ENCODE measurements around the gene KCNJ14. TPM values are rescaled to one million over a fixed set of nuclear protein-coding genes. Genes with fewer than 3 reads are reported as not detected.

KCNJ14 gene
- total and polyA plus RNA-seq, 4 experiments from 2014 or later, result 0.18 to 3.6 (median 1.3) TPM

GRCh38 chr19:48477067-48477685, 21.8 kb downstream of the KCNJ14 start:
- Mint-ChIP-seq H3K27me3 (no peaks in the 10 kb centered on the region), H3K4me3 (no peak overlapping the region), H3K27ac (peak overlapping the region in 3 of 7 donors; percentile 58 to 74 (median 68)), H3K4me1 (peaks cover 6 to 25% (median 16%) of the 10 kb centered on the region in 4 donors), H3K9me3 (no peaks in the 10 kb centered on the region), H3K36me3 (peaks cover 16 to 37% of the 10 kb centered on the region in 2 donors)
- H3K27ac ChIP-seq (ENCODE audit: low read depth, low read length), result no peak overlapping the region
- H3K9me3 ChIP-seq (ENCODE audit: control insufficient read depth in 1 of 2, low read length in 2 of 2), result no peaks in the 10 kb centered on the region
- CTCF ChIA-PET (ENCODE audit: partially characterized antibody), result no interaction called here
- intact Hi-C loops (cut with micrococcal nuclease), result no loop called here
- H3K36me3 ChIP-seq (ENCODE audit: insufficient read depth, low read length), result peaks cover 31% of the 10 kb centered on the region
- H3K4me1 ChIP-seq (ENCODE audit: insufficient read depth, low read length), result peaks cover 12% of the 10 kb centered on the region
- POLR2A ChIA-PET (ENCODE audit: partially characterized antibody), result interaction anchor here (1.1 kb wide), 1 partner anchor 19 kb away, joined by 3 read pairs; no protein-coding TSS in a partner anchor
- H3K27me3 ChIP-seq (ENCODE audit: insufficient read depth, low read length), result no peaks in the 10 kb centered on the region
- H3K4me3 ChIP-seq (ENCODE audit: low read length in 2 of 2), result no peak overlapping the region
- no peak for DNase-seq

GRCh38 chr19:48477698-48478338, 22.4 kb downstream of the KCNJ14 start:
- Histone ChIP-seq H3K36me3 (ENCODE audit: insufficient read depth, low read length) (peaks cover 27% of the 10 kb centered on the region), H3K4me1 (ENCODE audit: insufficient read depth, low read length) (peaks cover 12% of the 10 kb centered on the region), H3K27ac (ENCODE audit: low read depth, low read length) (no peak overlapping the region), H3K4me3 (ENCODE audit: low read length in 2 of 2) (no peak overlapping the region), H3K27me3 (ENCODE audit: insufficient read depth, low read length) (no peaks in the 10 kb centered on the region), H3K9me3 (ENCODE audit: control insufficient read depth in 1 of 2, low read length in 2 of 2) (no peaks in the 10 kb centered on the region)
- H3K9me3 Mint-ChIP-seq, result no peaks in the 10 kb centered on the region
- no peaks in the 10 kb centered on the region for H3K27me3 Mint-ChIP-seq
- intact Hi-C loops (cut with micrococcal nuclease), result no loop called here
- peaks cover 6 to 28% (median 16%) of the 10 kb centered on the region in 4 donors for H3K4me1 Mint-ChIP-seq
- peaks cover 16 to 33% of the 10 kb centered on the region in 2 donors for H3K36me3 Mint-ChIP-seq
- ChIA-PET POLR2A (ENCODE audit: partially characterized antibody) (interaction anchor here (1.1 kb wide), 1 partner anchor 18 kb away, joined by 3 read pairs; no protein-coding TSS in a partner anchor), CTCF (ENCODE audit: partially characterized antibody) (interaction anchor here (0.6 kb wide), 1 partner anchor 212 kb away, joined by 3 read pairs; no protein-coding TSS in a partner anchor)
- H3K4me3 Mint-ChIP-seq, result no peak overlapping the region
- H3K27ac Mint-ChIP-seq, result no peak overlapping the region
- DNase-seq, result no peak

- Mint-ChIP-seq H3K9me3 (no peaks in the 10 kb centered on the region), H3K4me1 (peaks cover 6 to 28% (median 16%) of the 10 kb centered on the region in 4 donors), H3K27ac (peak overlapping the region in 1 of 7 donors; percentile 67), H3K36me3 (peaks cover 16 to 25% of the 10 kb centered on the region in 2 donors), H3K27me3 (no peaks in the 10 kb centered on the region), H3K4me3 (no peak overlapping the region)
- DNase-seq, result no peak
- Histone ChIP-seq H3K4me1 (ENCODE audit: insufficient read depth, low read length) (peaks cover 12% of the 10 kb centered on the region), H3K27me3 (ENCODE audit: insufficient read depth, low read length) (no peaks in the 10 kb centered on the region), H3K36me3 (ENCODE audit: insufficient read depth, low read length) (peaks cover 19% of the 10 kb centered on the region), H3K27ac (ENCODE audit: low read depth, low read length) (no peak overlapping the region), H3K9me3 (ENCODE audit: control insufficient read depth in 1 of 2, low read length in 2 of 2) (no peaks in the 10 kb centered on the region), H3K4me3 (ENCODE audit: low read length in 2 of 2) (no peak overlapping the region)
- POLR2A ChIA-PET (ENCODE audit: partially characterized antibody), result interaction anchor here (1.1 to 2.8 kb wide), 4 partner anchors 9 to 115 kb away, joined by 3 to 20 read pairs (median 6); partner anchors contain the start of genes CYTH2, SYNGR4 and TMEM143
- CTCF ChIA-PET (ENCODE audit: partially characterized antibody), result interaction anchor here (0.6 to 3.0 kb wide), 3 partner anchors 11 to 212 kb away, joined by 3 to 26 read pairs (median 3); no protein-coding TSS in a partner anchor
- intact Hi-C loops (cut with micrococcal nuclease), result no loop called here
Measured at GRCh38 chr19:48478339-48479256, 23.2 kb downstream of the KCNJ14 start.

GRCh38 chr19:48479686-48480085, 24.3 kb downstream of the KCNJ14 start:
- H3K27ac Mint-ChIP-seq, result peak overlapping the region; percentile 52 to 91 (median 84)
- ChIA-PET POLR2A (ENCODE audit: partially characterized antibody) (interaction anchor here (0.8 to 2.8 kb wide), 10 partner anchors 10 to 116 kb away, joined by 3 to 20 read pairs (median 4); partner anchors contain the start of genes CYTH2, GRWD1, SYNGR4 and TMEM143), CTCF (ENCODE audit: partially characterized antibody) (interaction anchor here (0.6 to 3.0 kb wide), 3 partner anchors 10 to 110 kb away, joined by 3 to 26 read pairs (median 3); no protein-coding TSS in a partner anchor)
- Histone ChIP-seq H3K9me3 (ENCODE audit: control insufficient read depth in 1 of 2, low read length in 2 of 2) (no peaks in the 10 kb centered on the region), H3K4me3 (ENCODE audit: low read length in 2 of 2) (no peak overlapping the region), H3K4me1 (ENCODE audit: insufficient read depth, low read length) (peaks cover 12% of the 10 kb centered on the region), H3K27me3 (ENCODE audit: insufficient read depth, low read length) (no peaks in the 10 kb centered on the region), H3K27ac (ENCODE audit: low read depth, low read length) (no peak overlapping the region), H3K36me3 (ENCODE audit: insufficient read depth, low read length) (peaks cover 9% of the 10 kb centered on the region)
- no peaks in the 10 kb centered on the region for H3K27me3 Mint-ChIP-seq
- intact Hi-C loops (cut with micrococcal nuclease), result loop anchor here (1.0 kb wide), 2 partner anchors 10 kb away; partner anchors contain the start of gene CYTH2
- H3K4me3 Mint-ChIP-seq, result peak overlapping the region; percentile 74 to 89 (median 84)
- DNase-seq, result no peak
- H3K9me3 Mint-ChIP-seq, result no peaks in the 10 kb centered on the region
- peaks cover 4 to 28% (median 17%) of the 10 kb centered on the region in 4 donors for H3K4me1 Mint-ChIP-seq
- H3K36me3 Mint-ChIP-seq, result peaks cover 12 to 21% of the 10 kb centered on the region in 2 donors

GRCh38 chr19:48480183-48480557, 24.8 kb downstream of the KCNJ14 start:
- H3K36me3 Mint-ChIP-seq, result peaks cover 12 to 18% of the 10 kb centered on the region in 2 donors
- CTCF ChIA-PET (ENCODE audit: partially characterized antibody), result interaction anchor here (0.6 to 3.0 kb wide), 3 partner anchors 10 to 110 kb away, joined by 3 to 26 read pairs (median 3); no protein-coding TSS in a partner anchor
- H3K27ac Mint-ChIP-seq, result peak overlapping the region in 6 of 7 donors; percentile 79 to 93 (median 88)
- H3K27ac ChIP-seq (ENCODE audit: low read depth, low read length), result peak overlapping the region; percentile 58
- DNase-seq, result peak in 1 of 5 donors; percentile 31
- H3K36me3 ChIP-seq (ENCODE audit: insufficient read depth, low read length), result peaks cover 4% of the 10 kb centered on the region
- peak overlapping the region; percentile 81 to 89 (median 84) for H3K4me3 Mint-ChIP-seq
- H3K27me3 Mint-ChIP-seq, result no peaks in the 10 kb centered on the region
- H3K4me1 ChIP-seq (ENCODE audit: insufficient read depth, low read length), result peaks cover 12% of the 10 kb centered on the region
- intact Hi-C loops (cut with micrococcal nuclease), result loop anchor here (1.0 kb wide), 2 partner anchors 9 to 11 kb away; partner anchors contain the start of gene CYTH2
- POLR2A ChIA-PET (ENCODE audit: partially characterized antibody), result interaction anchor here (0.8 to 2.8 kb wide), 8 partner anchors 9 to 35 kb away, joined by 3 to 20 read pairs (median 4); partner anchors contain the start of genes CYTH2 and GRWD1
- no peaks in the 10 kb centered on the region for H3K27me3 ChIP-seq (ENCODE audit: insufficient read depth, low read length)
- H3K9me3 ChIP-seq (ENCODE audit: control insufficient read depth in 1 of 2, low read length in 2 of 2), result no peaks in the 10 kb centered on the region
- peak overlapping the region; percentile 51 to 52 for H3K4me3 ChIP-seq (ENCODE audit: low read length in 2 of 2)
- peaks cover 4 to 28% (median 17%) of the 10 kb centered on the region in 4 donors for H3K4me1 Mint-ChIP-seq
- H3K9me3 Mint-ChIP-seq, result no peaks in the 10 kb centered on the region
